Fibroblast of lung (primary cell): ENCODE measurements around the gene RHOXF2. TPM values are rescaled to one million over a fixed set of nuclear protein-coding genes. Genes with fewer than 3 reads are reported as not detected.
"Not testable (repeated sequence)": the region's sequence is repeated elsewhere in the genome, so short reads cannot be mapped to it uniquely, and the experiment has no call there.

Experiments
- DNase-seq, 2 donors: peaks; one replicate each; pipeline versions ENCODE4 v3.0.0 to v3.0.0-alpha.2; 2010; ENCODE audit warnings: low read depth in 2 of 2
- H2AFZ ChIP-seq: 2 replicates; pipeline ENCODE4 v1.5.1; 2012; ENCODE audit warnings: low read length, control low read depth, inconsistent platforms
- H3K27ac ChIP-seq: 2 replicates; pipeline ENCODE4 v1.5.1; 2011; ENCODE audit warnings: low read length, control low read depth; ENCODE audit not compliant: insufficient read depth
- H3K27me3 ChIP-seq: 2 replicates; pipeline ENCODE4 v1.5.1; 2011; ENCODE audit warnings: mild to moderate bottlenecking, low read length; ENCODE audit not compliant: control insufficient read depth, insufficient read depth
- H3K36me3 ChIP-seq: 2 replicates; pipeline ENCODE4 v1.5.1; 2011; ENCODE audit warnings: low read length; ENCODE audit not compliant: control insufficient read depth, insufficient read depth
- H3K4me1 ChIP-seq: 2 replicates; pipeline ENCODE4 v1.5.1; 2011; ENCODE audit warnings: low read length; ENCODE audit not compliant: control insufficient read depth, insufficient read depth; ENCODE audit errors: extremely low read depth
- H3K4me2 ChIP-seq: 2 replicates; pipeline ENCODE4 v1.5.1; 2011; ENCODE audit warnings: low read length, control low read depth; ENCODE audit not compliant: insufficient read depth; ENCODE audit errors: extremely low read depth
- H3K4me3 ChIP-seq, 4 experiments: fragments of 200-600 bp in 1 of 4; sonication (generic) in 1 of 4; replicated peaks in 1 of 4; 2 replicates each; pipeline ENCODE4 v1.5.1; 2011 to 2016; ENCODE audit warnings: low read length in 4 of 4, low read depth in 3 of 4, mild to moderate bottlenecking in 3 of 4, control low read depth in 2 of 4, inconsistent platforms in 1 of 4, mixed read lengths in 1 of 4; ENCODE audit not compliant: insufficient read depth in 1 of 4; ENCODE audit errors: control extremely low read depth in 1 of 4
- H3K79me2 ChIP-seq: 2 replicates; pipeline ENCODE4 v1.5.1; 2012; ENCODE audit warnings: mild to moderate bottlenecking, low read length, inconsistent platforms; ENCODE audit not compliant: control insufficient read depth, insufficient read depth
- H3K9ac ChIP-seq: 2 replicates; pipeline ENCODE4 v1.5.1; 2011; ENCODE audit warnings: mild to moderate bottlenecking, low read length, control low read depth; ENCODE audit not compliant: insufficient read depth
- H3K9me3 ChIP-seq: 2 replicates; pipeline ENCODE4 v1.5.1; 2012; ENCODE audit warnings: low read depth, low read length; ENCODE audit not compliant: control insufficient read depth, insufficient read depth
- H4K20me1 ChIP-seq: 2 replicates; pipeline ENCODE4 v1.5.1; 2011; ENCODE audit warnings: low read length; ENCODE audit not compliant: control insufficient read depth, insufficient read depth; ENCODE audit errors: extremely low read depth
- EZH2 ChIP-seq: IDR thresholded peaks from 2 replicates; pipeline ENCODE4 v1.5.1; 2012; ENCODE audit warnings: low read length, control low read depth, mild to moderate bottlenecking; ENCODE audit errors: missing control alignments
- polyA plus RNA-seq, 2 donors: library from polyadenylated mRNA; depleted of rRNA in 1 of 2; stranded (reverse) in 1 of 2; unstranded in 1 of 2; fragments of >200 nt; gene quantifications; 2 replicates each; pipeline ENCODE4 v1.2.1, GENCODE V29; 2011 to 2012; ENCODE audit warnings: missing spikeins in 1 of 2
- total RNA-seq: library from RNA; depleted of rRNA; stranded (reverse); fragments of >200 nt; gene quantifications from 2 replicates; pipeline ENCODE4 v1.2.1, GENCODE V29; 2014
- TF ChIP-seq, protein P1 (sequence below), 2 donors: IDR thresholded peaks in 1 of 2; conservative IDR thresholded peaks in 1 of 2; 1 replicate in 1 of 2; 2 replicates in 1 of 2; pipeline ENCODE4 v1.5.1; 2011 to 2012; ENCODE audit warnings: low read length in 2 of 2, control low read depth in 1 of 2, inconsistent platforms in 1 of 2, low read depth in 1 of 2, mild to moderate bottlenecking in 1 of 2

Gene RHOXF2
- total and polyA plus RNA-seq, 2 donors (not counting 1 experiment from before 2014, with no cell fraction given): not detected

DNA sequence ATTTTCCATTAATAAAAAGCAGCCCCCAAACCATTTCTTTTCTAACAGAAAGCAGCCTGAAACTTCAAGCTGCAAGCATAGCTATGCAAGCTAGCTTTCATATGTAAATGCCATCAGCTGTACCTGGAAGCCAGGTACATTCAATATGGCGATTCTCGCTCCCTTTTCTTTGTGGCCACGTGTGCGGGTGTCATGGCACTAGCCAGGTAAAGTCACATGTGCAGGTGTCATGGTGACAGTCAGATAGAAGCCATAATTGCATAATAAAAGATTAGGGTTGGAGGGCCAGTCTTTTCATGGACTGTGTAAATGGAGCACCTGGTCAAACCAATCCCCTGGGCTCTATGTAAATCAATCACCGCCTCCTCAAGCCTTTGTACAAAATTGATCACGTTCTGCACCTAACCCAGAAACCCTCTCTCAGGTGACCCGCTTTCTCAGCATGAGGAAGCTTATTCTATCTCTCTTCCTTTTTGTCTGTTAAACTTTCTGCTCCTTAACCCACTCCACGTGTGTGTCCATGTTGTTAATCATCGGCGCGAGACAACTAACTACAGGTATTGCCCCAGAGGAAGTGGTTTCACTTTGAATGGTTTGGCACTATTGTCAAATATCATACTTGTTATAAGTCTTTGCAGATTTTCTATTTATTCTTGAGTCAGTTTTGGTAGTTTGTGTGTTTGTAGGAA is 18.0 kb upstream of the RHOXF2 start:
- no peaks in the 10 kb centered on the region for H4K20me1 ChIP-seq
- no peak for TF ChIP-seq EZH2
- TF ChIP-seq, protein P1, sequence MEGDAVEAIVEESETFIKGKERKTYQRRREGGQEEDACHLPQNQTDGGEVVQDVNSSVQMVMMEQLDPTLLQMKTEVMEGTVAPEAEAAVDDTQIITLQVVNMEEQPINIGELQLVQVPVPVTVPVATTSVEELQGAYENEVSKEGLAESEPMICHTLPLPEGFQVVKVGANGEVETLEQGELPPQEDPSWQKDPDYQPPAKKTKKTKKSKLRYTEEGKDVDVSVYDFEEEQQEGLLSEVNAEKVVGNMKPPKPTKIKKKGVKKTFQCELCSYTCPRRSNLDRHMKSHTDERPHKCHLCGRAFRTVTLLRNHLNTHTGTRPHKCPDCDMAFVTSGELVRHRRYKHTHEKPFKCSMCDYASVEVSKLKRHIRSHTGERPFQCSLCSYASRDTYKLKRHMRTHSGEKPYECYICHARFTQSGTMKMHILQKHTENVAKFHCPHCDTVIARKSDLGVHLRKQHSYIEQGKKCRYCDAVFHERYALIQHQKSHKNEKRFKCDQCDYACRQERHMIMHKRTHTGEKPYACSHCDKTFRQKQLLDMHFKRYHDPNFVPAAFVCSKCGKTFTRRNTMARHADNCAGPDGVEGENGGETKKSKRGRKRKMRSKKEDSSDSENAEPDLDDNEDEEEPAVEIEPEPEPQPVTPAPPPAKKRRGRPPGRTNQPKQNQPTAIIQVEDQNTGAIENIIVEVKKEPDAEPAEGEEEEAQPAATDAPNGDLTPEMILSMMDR (conservative IDR thresholded peaks at IDR 0.05 in 1 of 2, IDR thresholded peaks at IDR 0.05 in 1 of 2; ENCODE audit: low read depth in 1 of 2, low read length in 2 of 2): no peak
- no peak for DNase-seq
- no peaks in the 10 kb centered on the region for H3K36me3 ChIP-seq
- no peaks in the 10 kb centered on the region for H3K9me3 ChIP-seq
- no peak overlapping the region for H3K4me3 ChIP-seq
- H2AFZ ChIP-seq: no peak overlapping the region
- no peak overlapping the region for H3K9ac ChIP-seq
- no peaks in the 10 kb centered on the region for H3K79me2 ChIP-seq
- H3K4me1 ChIP-seq: no peaks in the 10 kb centered on the region
- H3K4me2 ChIP-seq: no peak overlapping the region
- H3K27me3 ChIP-seq: no peaks in the 10 kb centered on the region
- no peak overlapping the region for H3K27ac ChIP-seq

DNA sequence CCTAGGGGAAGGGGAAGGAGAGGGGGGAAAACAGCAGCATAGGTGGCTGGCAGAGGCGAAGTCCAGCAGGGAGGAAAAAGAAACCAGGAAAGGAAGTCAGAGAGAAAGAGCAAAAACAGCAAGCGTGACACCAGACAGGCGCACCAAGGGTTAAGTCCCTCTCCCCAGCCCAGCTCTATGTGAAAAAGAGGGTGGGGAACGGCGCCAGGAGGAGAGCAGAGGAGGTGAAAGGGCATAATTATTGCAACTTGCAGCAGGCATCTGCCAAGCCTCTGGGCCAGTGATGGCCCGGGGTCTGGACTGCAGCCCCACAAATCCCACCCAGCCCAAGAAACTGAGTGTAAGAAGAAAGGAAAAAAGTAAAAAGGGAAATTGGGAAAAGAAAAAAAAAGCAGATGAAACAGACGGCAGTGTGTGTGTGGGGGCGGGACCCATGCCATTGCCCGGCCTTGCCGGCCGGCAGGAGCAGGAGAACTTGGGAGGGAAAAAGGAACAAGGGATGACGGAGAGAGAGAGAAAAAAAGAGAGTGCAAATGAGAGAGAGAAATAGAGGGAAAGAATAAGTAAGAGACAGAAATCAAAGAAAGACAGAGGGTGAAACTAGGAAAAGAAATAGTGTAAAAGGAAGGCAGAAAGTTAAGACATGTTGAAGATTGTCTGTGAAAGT is 14.1 kb upstream of the RHOXF2 start:
- Histone ChIP-seq H3K36me3 (no peaks in the 10 kb centered on the region), H3K9ac (no peak overlapping the region), H3K9me3 (no peaks in the 10 kb centered on the region), H3K4me3 (no peak overlapping the region), H2AFZ (no peak overlapping the region), H3K27ac (no peak overlapping the region), H3K4me2 (no peak overlapping the region), H4K20me1 (no peaks in the 10 kb centered on the region), H3K27me3 (no peaks in the 10 kb centered on the region), H3K79me2 (no peaks in the 10 kb centered on the region), H3K4me1 (no peaks in the 10 kb centered on the region)
- peak in 1 of 2 donors; percentile 21 for DNase-seq
- no peak for TF ChIP-seq EZH2
- TF ChIP-seq, protein P1 (conservative IDR thresholded peaks at IDR 0.05 in 1 of 2, IDR thresholded peaks at IDR 0.05 in 1 of 2; ENCODE audit: low read depth in 1 of 2, low read length in 2 of 2): no peak

DNA sequence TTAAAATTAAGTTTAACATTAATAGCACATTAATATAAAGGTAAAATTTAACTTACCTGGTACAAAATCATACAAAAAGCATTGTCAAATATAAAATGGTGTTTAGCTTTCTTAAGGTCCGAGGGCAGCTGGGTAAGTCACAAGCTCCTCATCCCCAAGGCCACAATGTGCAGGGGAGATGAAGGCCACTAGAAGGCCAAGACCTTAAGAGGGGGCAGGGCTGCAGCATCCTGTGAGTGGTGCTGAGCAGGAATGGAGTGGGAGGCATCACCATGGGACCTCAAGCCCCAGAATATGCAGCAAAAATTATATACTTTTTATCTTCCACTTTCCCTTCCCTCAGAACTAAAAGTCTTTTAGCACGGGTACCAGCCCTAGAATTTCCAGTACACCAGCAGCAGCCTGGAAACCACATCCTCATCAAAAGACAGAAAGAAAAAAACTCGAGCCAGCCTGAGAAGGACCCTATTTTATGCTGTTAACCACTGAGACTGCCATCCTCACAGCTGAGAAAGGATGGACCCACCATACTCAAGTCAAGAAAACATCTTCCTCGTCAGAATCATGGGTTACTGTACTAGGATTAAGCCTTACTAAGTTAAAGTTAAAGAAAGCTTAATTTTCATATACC is 13.0 kb upstream of the RHOXF2 start:
- Histone ChIP-seq H4K20me1 (no peaks in the 10 kb centered on the region), H3K79me2 (no peaks in the 10 kb centered on the region), H3K9me3 (no peaks in the 10 kb centered on the region), H2AFZ (no peak overlapping the region), H3K27me3 (no peaks in the 10 kb centered on the region), H3K4me1 (no peaks in the 10 kb centered on the region), H3K4me3 (no peak overlapping the region), H3K27ac (no peak overlapping the region), H3K36me3 (no peaks in the 10 kb centered on the region), H3K9ac (no peak overlapping the region), H3K4me2 (no peak overlapping the region)
- no peak for DNase-seq
- TF ChIP-seq, protein P1 (conservative IDR thresholded peaks at IDR 0.05 in 1 of 2, IDR thresholded peaks at IDR 0.05 in 1 of 2; ENCODE audit: low read depth in 1 of 2, low read length in 2 of 2): no peak
- TF ChIP-seq EZH2: no peak

DNA sequence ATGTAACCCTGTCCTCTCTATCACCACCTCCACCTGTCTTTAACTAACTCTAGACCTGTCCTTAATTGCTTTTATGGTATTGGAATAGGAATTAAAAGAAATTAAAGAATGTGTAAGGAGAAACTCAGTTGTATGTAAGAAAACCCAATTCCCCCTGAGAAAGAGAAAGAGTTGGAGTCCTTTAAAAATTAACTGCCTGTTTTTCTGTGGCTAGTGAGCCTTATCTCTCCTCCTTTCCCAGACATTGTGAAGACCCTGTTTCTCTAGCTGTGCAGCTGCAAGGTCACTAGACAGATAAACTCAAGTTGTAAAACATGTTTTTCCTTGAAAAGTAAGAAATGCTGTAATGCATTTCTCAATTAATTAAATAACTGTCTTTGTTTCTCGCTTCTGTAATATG is 12.1 kb upstream of the RHOXF2 start:
- not testable (repeated sequence) for H3K9ac ChIP-seq, H3K27ac ChIP-seq, H3K9me3 ChIP-seq, H2AFZ ChIP-seq, H3K27me3 ChIP-seq, H3K4me1 ChIP-seq, H3K4me3 ChIP-seq, H3K79me2 ChIP-seq, H4K20me1 ChIP-seq, H3K36me3 ChIP-seq, H3K4me2 ChIP-seq, DNase-seq
